ENCODE results near the gene DCST2.

Gene DCST2

GRCh38 chr1:155023627-155024026, 10.0 kb downstream of the DCST2 start:
- no peak for DNase-seq

- DNase-seq, result no peak
These were observed 10.7 kb downstream of the DCST2 start for GRCh38 chr1:155022927-155023236.

- DNase-seq, result no peak
These were observed 11.2 kb downstream of the DCST2 start for GRCh38 chr1:155022136-155022926.

GRCh38 chr1:155019377-155020245, 14.0 kb downstream of the DCST2 start:
- DNase-seq, result no peak

DNA sequence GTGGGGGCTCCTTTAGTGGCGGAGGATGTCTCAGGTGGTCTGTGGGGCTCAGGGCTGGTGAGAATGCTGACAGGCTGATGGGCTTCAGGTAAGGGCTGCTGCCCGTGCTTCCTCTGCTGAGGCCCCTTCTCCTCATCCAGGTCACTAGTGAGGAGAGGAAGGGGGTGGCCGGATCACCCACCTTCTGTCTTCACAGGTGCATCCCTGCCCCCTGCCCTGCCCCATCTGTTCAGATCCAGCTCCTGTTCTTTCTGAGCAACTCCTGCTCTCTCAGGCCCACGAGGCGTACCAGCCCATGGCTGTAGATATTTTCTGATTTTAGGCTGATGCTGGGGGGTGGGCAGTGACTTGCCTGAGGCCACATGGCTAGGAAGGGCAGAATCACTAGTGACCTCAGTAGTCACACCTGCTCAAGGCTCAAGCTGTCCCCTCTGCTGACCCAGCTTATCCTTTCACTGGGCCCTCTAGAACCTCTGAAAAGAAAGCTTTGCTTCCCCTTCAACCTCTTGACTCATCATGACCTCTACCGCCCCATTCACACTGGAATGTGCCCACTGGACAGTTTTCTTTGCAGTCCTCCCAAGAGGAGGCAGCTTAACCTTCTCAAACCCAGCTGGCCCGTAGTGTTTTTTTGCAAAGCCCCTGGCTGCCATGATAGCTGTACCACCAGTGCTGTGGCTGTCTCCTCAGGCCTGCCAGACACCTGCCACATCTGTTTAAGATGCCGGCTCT, 14.8 kb downstream of the DCST2 start:
- no peak for DNase-seq

GRCh38 chr1:155017946-155018316, 15.7 kb downstream of the DCST2 start:
- peak in 1 of 2 experiments; percentile 16 for DNase-seq

GRCh38 chr1:155017041-155017945, 16.3 kb downstream of the DCST2 start:
- DNase-seq, result peak; percentile 92 to 94

DNA sequence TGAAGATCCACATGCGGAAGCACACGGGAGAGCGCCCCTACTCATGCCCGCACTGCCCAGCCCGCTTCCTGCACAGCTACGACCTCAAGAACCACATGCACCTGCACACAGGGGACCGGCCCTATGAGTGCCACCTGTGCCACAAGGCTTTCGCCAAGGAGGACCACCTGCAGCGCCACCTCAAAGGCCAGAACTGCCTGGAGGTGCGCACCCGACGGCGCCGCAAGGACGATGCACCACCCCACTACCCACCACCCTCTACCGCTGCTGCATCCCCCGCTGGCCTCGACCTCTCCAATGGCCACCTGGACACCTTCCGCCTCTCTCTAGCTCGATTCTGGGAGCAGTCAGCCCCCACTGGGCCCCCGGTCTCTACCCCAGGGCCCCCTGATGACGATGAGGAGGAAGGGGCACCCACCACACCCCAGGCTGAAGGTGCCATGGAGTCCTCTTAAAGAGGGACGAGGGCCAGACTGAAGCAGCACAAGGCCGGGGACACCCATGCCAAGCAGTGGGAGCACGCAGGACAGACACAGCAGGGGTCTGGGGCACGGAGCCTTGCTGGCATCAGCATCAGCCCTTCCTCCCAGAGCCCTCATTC, 17.2 kb downstream of the DCST2 start:
- peak in 1 of 2 experiments; percentile 28 for DNase-seq

GRCh38 chr1:155015527-155016230, 17.9 kb downstream of the DCST2 start:
- DNase-seq, result peak in 1 of 2 experiments; percentile 12

DNA sequence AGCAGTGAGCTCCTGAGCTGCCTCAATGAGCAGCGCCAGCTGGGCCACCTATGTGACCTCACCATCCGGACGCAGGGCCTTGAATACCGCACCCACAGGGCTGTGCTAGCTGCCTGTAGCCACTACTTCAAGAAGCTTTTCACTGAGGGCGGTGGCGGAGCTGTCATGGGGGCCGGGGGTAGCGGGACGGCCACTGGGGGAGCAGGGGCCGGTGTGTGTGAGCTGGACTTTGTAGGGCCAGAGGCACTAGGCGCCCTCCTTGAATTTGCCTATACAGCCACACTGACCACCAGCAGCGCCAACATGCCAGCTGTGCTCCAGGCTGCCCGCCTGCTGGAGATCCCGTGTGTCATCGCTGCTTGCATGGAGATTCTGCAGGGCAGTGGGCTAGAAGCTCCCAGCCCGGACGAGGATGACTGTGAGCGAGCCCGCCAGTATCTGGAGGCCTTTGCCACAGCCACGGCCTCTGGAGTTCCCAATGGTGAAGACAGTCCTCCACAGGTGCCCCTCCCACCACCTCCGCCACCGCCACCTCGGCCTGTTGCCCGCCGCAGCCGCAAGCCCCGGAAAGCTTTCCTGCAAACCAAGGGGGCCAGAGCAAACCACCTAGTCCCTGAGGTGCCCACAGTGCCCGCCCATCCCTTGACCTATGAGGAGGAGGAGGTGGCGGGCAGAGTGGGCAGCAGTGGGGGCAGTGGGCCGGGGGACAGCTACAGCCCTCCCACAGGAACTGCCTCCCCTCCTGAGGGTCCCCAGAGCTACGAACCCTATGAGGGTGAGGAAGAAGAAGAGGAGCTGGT, 18.7 kb downstream of the DCST2 start:
- DNase-seq, result no peak

- peak in 1 of 2 experiments; percentile 25 for DNase-seq
These were observed 19.9 kb downstream of the DCST2 start for GRCh38 chr1:155013632-155014031.

DNA sequence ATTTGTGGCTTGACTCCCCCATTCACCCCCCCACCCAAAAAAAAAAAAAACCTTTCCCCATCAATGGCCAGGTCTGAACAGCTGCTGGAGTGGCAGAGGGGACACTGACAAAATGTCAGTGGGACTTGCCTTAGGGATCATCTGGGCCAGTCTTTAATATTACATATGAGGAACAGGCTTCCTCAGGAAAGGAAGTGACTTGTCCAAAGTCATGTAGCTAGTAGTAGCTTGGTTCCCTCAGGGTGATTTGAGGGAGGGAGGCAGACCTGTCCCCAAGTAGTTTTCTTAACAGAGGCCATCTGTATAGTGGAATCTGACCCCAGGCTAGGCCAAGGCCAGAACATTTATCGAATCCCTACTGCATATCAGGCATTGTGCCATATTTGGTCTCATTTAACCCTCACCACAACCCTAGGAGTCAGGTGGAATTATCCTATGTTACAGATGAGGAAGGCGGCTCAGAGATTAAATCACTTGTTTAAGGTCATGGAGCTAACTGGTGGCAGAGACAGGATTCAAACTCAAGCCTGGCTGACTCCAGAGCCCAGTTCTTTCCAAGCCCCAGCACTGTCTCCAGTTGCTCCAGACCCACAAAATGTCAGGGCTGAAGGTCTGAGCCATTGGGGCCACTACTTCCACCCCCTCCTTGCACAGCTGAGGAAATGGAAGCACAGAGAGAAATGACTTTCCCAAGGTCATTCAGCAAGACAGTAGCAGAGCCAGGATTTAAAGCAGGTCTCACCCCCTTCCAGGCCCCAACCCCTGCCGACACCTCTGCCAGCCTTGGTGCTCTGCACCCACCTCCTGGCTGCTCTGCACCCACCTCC, 20.6 kb downstream of the DCST2 start:
- peak in 1 of 2 experiments; percentile 15 for DNase-seq

- DNase-seq, result peak; percentile 61 to 69
These were observed 21.5 kb downstream of the DCST2 start for GRCh38 chr1:155012026-155012546.

DNA sequence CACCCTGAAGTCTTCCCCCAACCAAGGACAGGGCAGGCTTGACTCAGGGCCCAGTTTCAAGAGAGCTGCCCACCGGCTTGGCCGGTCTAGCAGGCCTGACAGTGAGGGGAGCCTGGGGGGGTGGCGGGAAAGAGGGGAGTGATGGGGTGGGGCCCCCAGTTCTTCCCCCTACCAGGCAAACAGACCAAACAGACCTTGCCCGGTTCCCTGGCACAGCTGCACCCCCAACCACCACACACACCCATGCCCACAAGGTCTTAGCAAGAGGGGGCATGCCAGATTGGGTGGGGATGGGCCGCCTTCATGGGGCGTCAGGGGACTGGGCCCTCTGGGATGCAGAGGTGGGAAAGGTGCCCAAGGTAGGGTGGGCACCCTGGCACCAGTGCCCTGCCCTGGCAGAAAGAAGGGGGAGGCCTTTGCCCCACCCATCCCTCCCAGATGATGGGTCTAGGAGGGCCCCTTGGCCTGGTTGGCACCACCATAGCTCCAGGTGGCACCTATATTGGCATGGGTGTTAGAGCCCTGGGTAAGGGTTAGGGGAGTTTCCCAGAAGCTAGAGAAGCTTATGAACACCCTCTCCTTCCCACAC, 22.1 kb downstream of the DCST2 start:
- DNase-seq, result no peak

DNA sequence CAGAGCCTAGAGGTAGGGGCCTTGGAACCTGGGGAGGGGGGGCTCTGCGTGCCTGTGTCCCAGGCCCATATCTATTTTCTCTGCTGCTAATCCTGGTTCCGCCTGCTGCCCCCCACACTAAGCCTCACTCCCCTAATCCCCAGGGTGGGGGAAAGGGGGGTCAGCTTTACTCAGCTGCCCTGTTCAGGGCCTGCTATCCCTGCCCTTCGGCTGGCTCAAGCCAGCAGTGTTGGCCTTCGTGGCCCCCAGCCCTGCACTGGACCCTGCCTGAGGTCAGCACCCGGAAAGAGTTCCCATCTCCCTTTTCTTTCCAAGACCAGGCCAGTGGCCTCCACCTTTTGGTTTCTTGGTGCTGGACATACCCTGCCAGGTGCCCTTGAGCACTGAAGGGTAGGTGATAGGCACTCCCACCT, 22.6 kb downstream of the DCST2 start:
- no peak for DNase-seq

DNA sequence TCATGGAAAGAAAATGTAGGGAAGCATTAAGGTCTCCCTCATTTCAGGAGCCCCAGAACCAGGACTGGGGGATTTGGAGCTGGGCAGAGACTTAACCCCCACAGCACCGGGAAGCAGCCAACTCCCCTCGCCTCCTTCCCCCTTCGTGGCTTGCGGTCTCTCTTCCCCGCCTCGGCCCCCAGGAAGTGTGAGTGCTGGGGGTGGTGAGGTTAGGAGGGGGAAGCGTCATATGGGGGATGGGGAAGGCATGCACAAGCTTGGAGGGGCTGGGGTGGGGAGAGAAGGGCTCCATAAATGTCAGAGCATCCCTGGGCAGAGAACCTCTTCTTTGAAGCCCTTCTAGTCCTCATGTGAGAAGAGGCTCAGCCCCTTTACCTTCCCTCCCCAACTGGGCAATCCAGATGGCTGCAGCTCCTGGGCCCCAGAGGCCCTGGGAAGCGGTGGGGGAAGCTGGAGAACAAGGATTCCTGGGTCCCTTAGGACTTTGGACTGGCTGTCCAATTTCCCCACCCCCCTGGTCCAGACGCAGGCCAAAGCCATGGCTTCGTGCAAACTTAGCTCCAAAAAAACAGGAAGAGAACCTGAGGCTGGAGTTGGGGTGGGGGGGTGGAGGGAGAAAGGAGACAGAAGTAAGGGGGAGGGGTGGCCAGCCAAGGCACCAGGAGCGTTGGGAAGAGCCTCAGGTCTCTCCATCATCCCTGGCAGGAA, 23.2 kb downstream of the DCST2 start:
- peak; percentile 57 to 67 for DNase-seq

GRCh38 chr1:155009742-155010141, 23.8 kb downstream of the DCST2 start:
- DNase-seq, result no peak

DNA sequence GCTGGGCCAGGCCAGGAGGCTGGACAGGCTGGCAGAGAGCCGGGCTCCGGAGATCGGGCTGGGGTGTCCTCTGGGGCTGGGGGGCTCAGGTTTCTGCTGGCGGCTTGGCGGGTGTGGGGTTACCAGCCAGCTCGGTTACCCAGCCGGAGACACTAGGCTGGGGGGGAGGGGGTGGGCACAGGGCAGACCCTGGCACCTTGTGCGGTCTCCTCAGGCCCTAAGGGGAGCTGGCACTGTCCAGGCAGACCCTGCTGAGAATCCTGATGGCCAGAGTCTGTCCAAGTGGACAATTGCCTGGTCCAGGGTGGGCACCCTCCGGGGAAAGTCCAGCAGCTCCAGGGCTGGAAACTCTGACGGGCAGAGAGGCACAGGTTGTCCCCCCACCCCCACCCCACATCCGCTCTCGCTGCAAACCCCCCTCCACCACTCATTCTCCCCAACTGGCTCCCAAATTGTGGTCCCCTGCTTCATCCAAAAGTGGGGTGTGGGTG, 24.3 kb downstream of the DCST2 start:
- peak; percentile 56 to 66 for DNase-seq

Measured in activated CD4-positive, alpha-beta T cell treated with anti-CD3 and anti-CD28 coated beads, Interleukin-2, amount 50 U/mL, for 48 hours (primary cell).